Superior temporal gyrus (tissue), 1 donor: ENCODE data around the gene SLBP.
"Not testable (repeated sequence)": the region's sequence is repeated elsewhere in the genome, so short reads cannot be mapped to it uniquely, and the experiment has no call there.

ENCODE experiments used
- DNase-seq: peaks from one replicate; pipeline ENCODE4 v3.0.0-alpha.2; 2016; ENCODE audit errors: extremely low spot score

The SLBP gene

DNA sequence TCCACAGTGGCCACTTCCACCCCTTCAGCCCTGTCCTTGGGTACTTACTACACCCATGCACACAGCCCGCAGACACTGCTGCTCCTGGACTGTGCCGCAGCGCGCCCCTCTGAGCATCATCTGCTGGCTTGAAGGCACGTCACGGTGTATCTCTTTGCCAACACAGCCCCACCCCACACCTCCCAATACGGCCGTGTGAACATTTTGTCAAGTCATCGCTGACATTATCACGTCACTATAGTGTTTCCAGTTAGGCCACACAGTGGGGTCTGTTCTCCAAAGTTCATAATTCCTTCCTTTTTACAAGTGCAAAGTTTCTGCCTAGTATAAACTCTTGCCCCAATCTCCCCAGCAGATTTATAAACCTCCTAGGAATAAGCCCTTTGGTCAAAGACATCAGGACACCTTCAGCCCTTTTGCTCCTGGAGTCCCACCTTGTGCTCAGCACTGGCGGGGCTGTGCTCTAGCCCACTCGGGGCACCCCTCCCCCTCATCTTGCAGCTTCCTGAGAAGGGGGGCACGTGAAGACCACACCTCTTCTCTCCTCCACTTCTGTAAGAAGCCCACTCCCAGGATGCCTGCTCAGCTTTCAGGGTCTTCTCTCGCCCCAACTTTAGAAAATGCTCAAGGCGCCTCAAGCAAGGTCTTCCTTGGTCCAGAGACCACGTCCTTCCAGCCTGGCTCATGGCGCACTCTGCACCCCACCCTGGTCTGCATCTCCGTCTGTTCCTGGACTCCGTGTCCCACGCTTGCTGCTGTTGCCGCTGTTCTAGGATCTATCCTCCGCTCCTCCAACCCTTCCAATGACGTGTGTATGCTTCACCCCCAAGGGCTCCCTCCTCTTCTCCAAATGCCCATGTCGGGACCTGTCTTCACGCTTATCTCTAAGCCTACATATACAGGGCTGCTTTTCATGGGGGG lies 35.3 kb downstream of the SLBP start:
- DNase-seq: no peak

GRCh38 chr4:1675802-1676137 lies 36.3 kb downstream of the SLBP start:
- no peak for DNase-seq

DNA sequence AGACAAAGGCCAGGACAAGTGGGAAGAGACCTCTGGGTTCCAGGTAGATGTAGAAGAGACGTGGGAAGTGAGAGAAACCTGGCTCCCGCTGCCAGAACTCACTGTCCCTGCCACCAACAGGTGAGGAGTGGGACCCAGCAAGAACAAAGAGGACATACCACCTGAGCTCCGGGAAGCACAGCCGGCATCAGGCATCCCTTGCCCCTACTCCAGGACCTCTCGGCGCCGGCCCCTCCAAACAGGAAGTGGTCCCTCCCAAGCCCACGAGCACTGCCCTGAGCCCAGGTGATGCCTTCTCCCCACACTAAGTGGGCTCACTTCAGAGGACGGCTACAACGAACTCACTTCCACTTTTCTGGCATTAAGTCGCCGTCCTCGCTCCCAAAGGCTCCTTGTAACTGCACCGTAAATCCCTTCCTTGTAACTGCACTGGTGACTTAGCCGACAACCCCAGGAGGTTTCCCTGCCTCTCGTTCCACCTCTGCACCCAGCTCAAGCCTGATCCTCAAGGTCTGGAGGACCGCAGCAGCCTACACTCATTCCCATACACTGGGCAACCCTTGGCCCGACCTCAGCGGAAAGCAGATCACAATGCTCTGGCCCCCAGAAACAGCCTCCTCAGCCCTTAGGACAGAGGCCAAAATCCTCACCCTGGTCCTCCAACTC lies 36.9 kb downstream of the SLBP start:
- DNase-seq: no peak

DNA sequence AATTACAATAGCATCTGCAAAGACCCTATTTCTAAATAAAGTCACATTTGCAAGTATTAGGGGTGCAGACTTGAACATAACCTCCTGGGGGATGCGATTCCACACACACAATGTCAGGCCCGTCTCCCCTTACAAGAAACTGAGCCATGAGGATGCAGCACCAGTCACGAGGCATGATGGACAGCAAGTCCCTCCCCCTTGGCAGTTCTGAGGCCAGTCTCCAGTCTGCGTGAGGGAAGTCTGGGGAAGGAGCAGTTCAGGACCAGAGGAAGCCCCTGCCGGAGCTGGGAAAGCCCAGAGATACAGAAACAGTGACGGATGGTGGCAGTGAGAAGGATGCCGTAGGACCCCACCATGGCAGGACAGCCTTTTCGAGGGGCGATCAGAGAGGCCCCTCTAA lies 37.4 kb downstream of the SLBP start:
- peak; percentile 72 for DNase-seq

- DNase-seq: no peak
Observed at GRCh38 chr4:1673671-1674070, 38.4 kb downstream of the SLBP start.

GRCh38 chr4:1671011-1671410 lies 41.1 kb downstream of the SLBP start:
- not testable (repeated sequence) for DNase-seq

GRCh38 chr4:1670279-1670678 lies 41.8 kb downstream of the SLBP start:
- DNase-seq: no peak

DNA sequence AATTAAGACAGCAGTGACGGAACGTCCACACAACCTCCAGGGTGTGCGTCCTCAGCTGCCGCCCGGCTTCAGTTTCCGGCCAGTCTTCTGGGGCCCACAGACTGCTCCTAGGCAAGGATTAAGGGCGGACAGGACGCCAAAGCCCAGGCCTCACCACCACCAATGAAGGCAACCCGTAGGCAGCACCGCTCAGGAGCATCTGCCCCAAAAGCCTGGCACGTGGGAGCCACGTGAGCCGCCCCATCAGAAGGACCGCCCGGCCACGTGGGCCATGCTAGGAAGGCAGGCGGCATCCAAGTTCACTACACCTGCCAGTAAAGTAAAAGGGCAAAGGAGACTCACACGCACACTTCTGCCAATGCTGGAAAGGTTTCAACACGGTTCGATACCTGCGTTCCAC lies 42.3 kb downstream of the SLBP start:
- DNase-seq: no peak

DNA sequence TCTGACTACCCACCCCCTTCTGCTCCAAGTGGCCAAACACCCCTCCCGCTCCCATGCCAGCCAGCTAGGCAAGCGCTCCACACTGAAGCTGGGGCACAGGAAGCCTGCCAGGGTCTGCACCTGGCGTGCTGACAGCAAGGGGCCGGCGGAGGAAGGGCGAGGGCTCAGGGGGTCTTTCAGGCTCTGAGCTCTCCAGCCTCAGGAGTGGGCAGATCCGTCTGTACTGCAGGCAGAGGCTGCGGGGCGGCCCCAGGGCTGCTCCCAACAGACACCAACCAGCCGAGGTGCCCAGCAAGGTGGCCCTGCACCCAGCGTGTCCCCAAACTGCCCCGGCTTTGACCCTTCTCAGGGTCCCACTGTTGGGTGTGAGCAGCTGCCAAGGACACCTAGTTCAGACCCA lies 42.8 kb downstream of the SLBP start:
- no peak for DNase-seq

DNA sequence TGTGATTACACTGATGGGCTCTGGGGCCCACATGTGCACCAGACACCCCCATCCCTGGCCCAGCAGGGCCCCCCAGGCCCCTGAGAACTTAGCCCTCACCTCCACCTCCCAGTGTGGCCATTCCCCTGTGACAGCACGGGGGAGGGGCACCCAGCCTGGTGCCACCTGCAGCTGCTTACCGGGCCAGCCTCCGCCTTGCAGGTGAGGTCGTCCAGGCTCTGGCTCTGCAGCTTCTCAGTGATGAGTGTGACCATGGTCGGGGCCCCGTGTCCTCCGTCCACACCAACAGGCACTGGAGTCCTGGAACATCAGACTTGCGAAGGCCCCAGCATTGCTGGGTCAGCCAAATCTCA lies 43.7 kb downstream of the SLBP start:
- DNase-seq: no peak

DNA sequence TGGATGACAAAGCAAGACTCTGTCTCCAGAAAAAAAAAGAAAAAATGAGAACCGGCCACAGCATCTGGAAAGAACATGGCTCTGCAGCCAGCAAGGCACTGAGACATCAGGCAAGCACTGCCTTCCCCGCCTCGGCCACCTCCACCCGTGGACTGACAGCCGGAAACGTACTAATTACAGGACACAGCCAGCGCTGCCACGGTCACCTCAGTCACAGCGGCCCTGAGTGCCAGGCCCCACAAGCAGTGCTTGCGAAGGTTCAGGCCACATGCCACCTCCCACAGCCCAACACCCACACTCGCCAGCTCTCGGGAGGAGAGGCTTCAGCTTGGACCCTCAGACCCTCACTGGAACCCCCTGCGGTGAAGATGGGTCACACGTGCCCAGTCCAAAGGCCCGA lies 44.8 kb downstream of the SLBP start:
- no peak for DNase-seq

GRCh38 chr4:1666391-1666790 lies 45.7 kb downstream of the SLBP start:
- no peak for DNase-seq

- no peak for DNase-seq
Observed at GRCh38 chr4:1664141-1664540, 48.0 kb downstream of the SLBP start.

GRCh38 chr4:1663549-1663948 lies 48.6 kb downstream of the SLBP start:
- no peak for DNase-seq

- DNase-seq: no peak
Observed at GRCh38 chr4:1661695-1662094, 50.4 kb downstream of the SLBP start.

DNA sequence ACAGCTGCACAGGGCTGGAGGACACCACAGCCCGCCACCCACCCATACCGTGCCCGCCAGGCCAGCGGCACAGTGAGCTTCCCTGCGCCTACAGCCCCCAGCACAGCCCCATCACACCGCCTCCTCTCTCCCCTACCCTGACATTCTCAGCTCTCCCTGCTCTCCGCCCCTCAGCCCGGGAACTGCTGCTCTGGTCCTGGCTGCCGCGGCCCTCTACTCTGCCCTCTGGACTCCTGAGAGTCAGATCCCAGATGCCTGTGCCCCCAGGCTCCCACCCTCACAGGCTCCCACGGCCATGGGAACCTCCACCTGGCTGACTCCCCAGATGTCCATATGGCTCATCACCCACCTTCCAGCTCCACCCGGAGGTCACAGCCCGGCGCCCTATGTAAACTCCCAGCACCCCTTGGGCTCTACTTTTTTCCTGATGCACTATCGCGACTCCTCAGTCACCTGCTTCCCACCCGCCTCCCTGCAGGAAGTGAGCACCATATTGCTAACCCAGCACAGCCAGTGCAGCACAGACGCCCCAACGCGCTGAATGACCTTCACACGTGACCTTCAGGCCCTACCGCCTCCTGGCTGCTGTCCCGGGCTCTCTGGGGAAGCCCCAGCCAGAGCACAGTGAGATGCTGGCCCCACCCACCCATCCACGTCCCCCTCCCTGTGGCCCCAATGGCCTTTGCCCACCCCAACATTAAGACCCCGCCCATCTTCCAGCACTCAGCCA lies 51.0 kb downstream of the SLBP start:
- no peak for DNase-seq

DNA sequence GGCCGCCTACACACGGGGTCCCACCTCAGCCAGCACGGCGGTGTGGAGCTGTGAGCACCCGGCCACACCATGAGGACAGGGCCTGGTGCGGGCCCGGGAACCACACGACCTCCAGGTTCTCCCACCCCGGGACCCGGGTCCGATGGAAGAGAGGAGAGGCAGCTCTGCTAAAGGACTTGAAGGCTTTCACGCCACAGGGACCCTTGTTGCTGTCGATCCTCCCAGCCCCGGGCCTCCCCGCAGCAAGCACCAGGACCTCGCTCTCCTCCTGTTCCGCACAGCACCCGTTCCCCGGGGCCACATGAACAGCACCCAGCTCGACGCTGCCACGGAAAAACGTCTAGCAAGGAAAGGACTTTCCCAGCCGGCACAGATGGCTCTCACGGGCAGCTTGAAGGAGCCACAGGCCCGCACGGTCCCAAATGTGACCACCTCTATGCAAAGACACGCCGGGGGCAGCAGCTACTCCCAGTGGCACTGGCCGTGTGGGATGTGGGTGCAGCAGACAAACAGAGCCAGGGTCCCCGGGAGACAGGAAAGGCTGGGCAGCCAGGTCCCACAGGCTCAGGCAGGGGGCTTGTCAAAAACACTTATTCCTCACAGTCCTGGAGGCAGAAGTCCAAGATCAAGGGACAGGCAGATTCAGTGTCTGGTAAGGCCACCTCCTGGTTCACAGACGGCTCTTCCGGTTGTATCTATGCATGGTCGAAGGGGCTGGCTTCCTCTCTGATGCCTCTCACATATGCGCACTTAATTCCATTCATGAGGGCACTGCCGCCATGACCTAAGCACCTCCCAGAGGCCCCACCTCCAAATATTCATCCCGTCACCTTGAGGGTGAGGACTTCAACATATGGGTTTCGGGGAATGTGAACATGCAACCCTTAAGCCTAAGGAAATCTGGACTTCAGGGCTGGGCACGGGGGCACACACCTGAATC lies 52.7 kb downstream of the SLBP start:
- no peak for DNase-seq

GRCh38 chr4:1658581-1658980 lies 53.5 kb downstream of the SLBP start:
- DNase-seq: no peak

DNA sequence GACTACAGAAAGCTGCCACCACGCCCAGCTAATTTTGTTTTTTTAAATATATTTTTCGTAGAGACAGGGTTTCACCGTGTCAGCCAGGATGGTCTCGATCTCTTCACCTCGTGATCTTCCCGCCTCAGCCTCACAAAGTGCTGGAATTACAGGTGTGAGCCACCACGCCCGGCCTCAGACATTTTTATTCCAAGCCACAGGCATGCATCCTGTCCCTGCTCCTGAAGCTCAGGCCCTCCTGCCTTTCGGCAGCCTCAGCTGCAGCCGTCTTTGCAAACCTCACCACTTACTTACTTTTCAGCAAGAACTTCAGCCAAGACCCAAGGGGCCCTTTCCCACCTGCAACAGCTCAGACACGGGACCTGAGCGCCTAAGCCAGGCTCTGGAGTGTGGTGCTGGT lies 54.0 kb downstream of the SLBP start:
- DNase-seq: no peak

DNA sequence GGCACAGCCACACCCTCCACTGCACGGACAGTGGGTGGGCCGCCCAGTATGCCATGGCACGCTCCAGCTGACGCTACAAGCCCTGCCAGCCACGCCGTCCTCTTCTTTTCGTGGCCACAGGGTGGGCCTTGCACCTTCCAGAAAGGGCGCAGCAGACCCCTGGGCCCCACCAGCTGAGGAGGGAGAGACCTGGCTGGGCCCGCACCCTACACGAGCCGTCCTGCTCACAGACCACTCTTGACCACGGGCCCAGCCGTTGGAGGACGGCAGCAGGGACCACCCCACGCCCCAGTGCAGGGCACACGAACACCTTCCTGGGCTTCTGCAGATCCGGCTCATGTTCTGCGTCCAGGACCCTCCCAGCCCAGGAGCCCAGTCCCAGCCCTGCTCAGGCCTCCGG lies 55.1 kb downstream of the SLBP start:
- no peak for DNase-seq

DNA sequence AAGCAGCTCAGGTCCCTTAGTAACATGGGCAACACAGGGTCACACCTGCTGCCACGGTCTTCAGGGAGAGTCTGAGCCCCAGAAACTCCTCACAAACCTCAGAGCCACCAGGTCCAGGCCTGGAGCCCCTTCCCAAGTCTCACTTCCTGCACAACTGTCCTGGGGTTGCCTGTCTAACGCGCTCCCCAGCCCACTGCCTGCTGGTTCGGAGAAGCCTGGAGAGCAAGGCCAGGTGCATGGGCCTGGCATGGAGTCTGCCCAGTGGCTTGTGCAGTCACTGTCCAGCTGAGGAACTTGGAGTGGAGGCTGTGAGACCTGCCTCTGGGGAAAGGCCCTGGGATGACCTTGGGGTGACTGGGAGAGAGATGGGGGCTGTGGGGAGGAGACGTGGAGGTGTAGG lies 56.0 kb downstream of the SLBP start:
- DNase-seq: no peak

GRCh38 chr4:1655676-1656075 lies 56.4 kb downstream of the SLBP start:
- DNase-seq: no peak
